ENCODE measurements around the gene CENPB.

GRCh38 chr20:3800878-3801260 is 14.3 kb upstream of the CENPB start:
- TF ChIP-seq CTCF (IDR thresholded peaks at IDR 0.05), result no peak
- TF ChIP-seq POLR2A (IDR thresholded peaks at IDR 0.05), result no peak
